Panc1 (cell line): ENCODE measurements around the gene CLEC20A. TPM values are rescaled to one million over a fixed set of nuclear protein-coding genes. Genes with fewer than 3 reads are reported as not detected.

ENCODE experiments used
- ATAC-seq: fragments of 200-7000 bp; cut with Tn5 transposase; 2 replicates; pipeline ENCODE4 v1.9.1; 2020; ENCODE audit warnings: mild to moderate bottlenecking, moderate library complexity
- BruUV-seq: library from RNA; stranded (reverse); fragments of 400-500 nt; replicated peaks from 2 replicates; lab custom pipeline; 2021; lab: Mats Ljungman, UMichigan
- CTCF ChIA-PET: fragments of 300-600 bp; sonication (Branson Sonifier 250); formaldehyde crosslinking; loops from one replicate; lab custom pipeline; 2022; ENCODE audit warnings: antibody characterized with exemption; lab: Charles Lee
- POLR2A ChIA-PET: fragments of 300-600 bp; sonication (Branson Sonifier 250); formaldehyde crosslinking; loops from one replicate; lab custom pipeline; 2022; ENCODE audit warnings: antibody characterized with exemption; lab: Charles Lee
- DNase-seq: peaks from one replicate; pipeline ENCODE4 v3.0.0-alpha.2; 2010; ENCODE audit warnings: low read depth, low spot score
- H3K27ac ChIP-seq: 2 replicates; pipeline ENCODE4 v1.5.1; 2011; ENCODE audit warnings: mild to moderate bottlenecking, low read length, inconsistent platforms
- H3K27me3 ChIP-seq: fragments of 200-500 bp; sonication (Bioruptor generic); 2 replicates; pipeline ENCODE4 v1.6.0; 2014; ENCODE audit warnings: low read length, inconsistent platforms; ENCODE audit not compliant: control insufficient read depth, insufficient read depth
- H3K36me3 ChIP-seq: fragments of 200-500 bp; sonication (Bioruptor generic); 2 replicates; pipeline ENCODE4 v1.5.1; 2014; ENCODE audit warnings: inconsistent platforms, mild to moderate bottlenecking, low read length, moderate library complexity; ENCODE audit not compliant: control insufficient read depth, insufficient read depth
- H3K4me1 ChIP-seq: 2 replicates; pipeline ENCODE4 v1.5.1; 2011; ENCODE audit warnings: inconsistent platforms, mild to moderate bottlenecking, low read length, moderate library complexity; ENCODE audit not compliant: control insufficient read depth, insufficient read depth
- H3K4me3 ChIP-seq, 2 experiments: 2 replicates each; pipeline ENCODE4 v1.5.1; 2011 to 2012; ENCODE audit warnings: low read depth in 2 of 2, low read length in 2 of 2, mild to moderate bottlenecking in 2 of 2, inconsistent platforms in 1 of 2, moderate library complexity in 1 of 2
- H3K9me3 ChIP-seq: fragments of 200-500 bp; sonication (Bioruptor generic); 2 replicates; pipeline ENCODE4 v1.5.1; 2014; ENCODE audit warnings: low read depth, mild to moderate bottlenecking, inconsistent platforms, low read length, moderate library complexity; ENCODE audit not compliant: control insufficient read depth, insufficient read depth
- CTCF ChIP-seq: fragments of 450-650 bp; IDR thresholded peaks from 2 replicates; pipeline ENCODE4 v1.5.1; 2017; ENCODE audit warnings: mild to moderate bottlenecking
- POLR2AphosphoS5 ChIP-seq: IDR thresholded peaks from 2 replicates; pipeline ENCODE4 v1.6.1; 2012; ENCODE audit warnings: mild to moderate bottlenecking, low read depth, low read length, moderate library complexity
- REST ChIP-seq, 2 experiments: IDR thresholded peaks; 2 replicates each; pipeline ENCODE4 v1.6.1; 2011 to 2012; ENCODE audit warnings: low read depth in 2 of 2, control low read depth in 1 of 2, low read length in 1 of 2, mild to moderate bottlenecking in 1 of 2, moderate library complexity in 1 of 2; ENCODE audit not compliant: insufficient read depth in 1 of 2
- SIN3A ChIP-seq: IDR thresholded peaks from 2 replicates; pipeline ENCODE4 v1.6.1; 2012; ENCODE audit warnings: low read depth, mild to moderate bottlenecking, low read length, moderate library complexity, borderline replicate concordance; ENCODE audit not compliant: insufficient read depth
- TCF7L2 ChIP-seq: IDR thresholded peaks from 2 replicates; pipeline ENCODE4 v1.6.1; 2011; ENCODE audit warnings: mild to moderate bottlenecking, low read depth, low read length, inconsistent platforms
- in situ Hi-C: cut with HindIII; loops from 2 replicates; pipeline ENCODE4 v1.10.0; 2016; ENCODE audit warnings: low sequenced_read_pairs, low pct_unique_long_range_greater_than_20kb
- intact Hi-C: fragments of 100-400 bp; cut with micrococcal nuclease; formaldehyde crosslinking; loops from one replicate; pipeline ENCODE4 v1.10.0; 2022; ENCODE audit not compliant: unreplicated experiment
- total RNA-seq: library from RNA; stranded (reverse); gene quantifications from one replicate; pipeline ENCODE4 v1.2.1, GENCODE V29; 2021; ENCODE audit not compliant: unreplicated experiment

The CLEC20A gene
- total RNA-seq, 1 experiment from 2014 or later: not detected

- POLR2A ChIA-PET: no interaction called here
- H3K27ac ChIP-seq: no peak overlapping the region
- CTCF ChIA-PET: no interaction called here
- in situ Hi-C loops: no loop called here
- ATAC-seq: no peak
- H3K27me3 ChIP-seq: no peaks in the 10 kb centered on the region
- no TSS peak for BruUV-seq
- no peak overlapping the region for H3K4me3 ChIP-seq
- no peaks in the 10 kb centered on the region for H3K9me3 ChIP-seq
- peaks cover 2% of the 10 kb centered on the region; the same call in 1 of the 2 replicates for H3K36me3 ChIP-seq
- no peaks in the 10 kb centered on the region for H3K4me1 ChIP-seq
- intact Hi-C loops: no loop called here
- TF ChIP-seq TCF7L2 (no peak), CTCF (no peak), REST (IDR thresholded peaks at IDR 0.05; ENCODE audit: insufficient read depth in 1 of 2, low read depth in 2 of 2, low read length in 1 of 2) (no peak), POLR2AphosphoS5 (no peak), SIN3A (no peak)
- no peak for DNase-seq
These were observed 24.2 kb downstream of the CLEC20A start for GRCh38 chr1:178472531-178472930.

GRCh38 chr1:178470411-178470960 is 26.3 kb downstream of the CLEC20A start:
- ChIA-PET CTCF (no interaction called here), POLR2A (no interaction called here)
- BruUV-seq: no TSS peak
- Histone ChIP-seq H3K4me3 (no peak overlapping the region), H3K4me1 (no peaks in the 10 kb centered on the region), H3K9me3 (no peaks in the 10 kb centered on the region), H3K27me3 (no peaks in the 10 kb centered on the region), H3K27ac (no peak overlapping the region), H3K36me3 (peaks cover 7% of the 10 kb centered on the region)
- no peak for DNase-seq
- in situ Hi-C loops: no loop called here
- intact Hi-C loops: no loop called here
- TF ChIP-seq SIN3A (no peak), POLR2AphosphoS5 (no peak), CTCF (no peak), REST (IDR thresholded peaks at IDR 0.05; ENCODE audit: insufficient read depth in 1 of 2, low read depth in 2 of 2, low read length in 1 of 2) (no peak), TCF7L2 (no peak)
- ATAC-seq: peak; percentile 42; the same call in 1 of the 2 replicates
